DND-41 (cell line): Measurements from ENCODE around the gene RAD51B.
"Not testable (repeated sequence)": the region's sequence is repeated elsewhere in the genome, so short reads cannot be mapped to it uniquely, and the experiment has no call there.

Source experiments
- ATAC-seq: fragments of 200-7000 bp; cut with Tn5 transposase; 3 replicates; pipeline ENCODE4 v1.9.1; 2021; ENCODE audit warnings: low read depth; ENCODE audit not compliant: insufficient read depth
- DNase-seq: peaks from one replicate; pipeline ENCODE4 v3.0.0-alpha.2; 2020
- H2AFZ ChIP-seq: 2 replicates; pipeline ENCODE4 v1.6.0; 2012; ENCODE audit warnings: low read depth, low read length
- H3K27ac ChIP-seq: 2 replicates; pipeline ENCODE4 v1.5.1; 2012; ENCODE audit warnings: low read length, inconsistent platforms
- H3K27me3 ChIP-seq: fragments of 200-600 bp; sonication (generic); 2 replicates; pipeline ENCODE4 v1.6.0; 2012; ENCODE audit warnings: low read length, mild to moderate bottlenecking, inconsistent platforms; ENCODE audit not compliant: insufficient read depth, poor library complexity
- H3K36me3 ChIP-seq: 2 replicates; pipeline ENCODE4 v1.5.1; 2012; ENCODE audit warnings: low read length, inconsistent platforms; ENCODE audit not compliant: insufficient read depth
- H3K4me1 ChIP-seq: 2 replicates; pipeline ENCODE4 v1.5.1; 2012; ENCODE audit warnings: mild to moderate bottlenecking, low read length; ENCODE audit not compliant: insufficient read depth
- H3K4me2 ChIP-seq: 2 replicates; pipeline ENCODE4 v1.6.0; 2012; ENCODE audit warnings: mild to moderate bottlenecking, moderate library complexity, low read length, inconsistent platforms; ENCODE audit not compliant: insufficient read depth
- H3K4me3 ChIP-seq, 2 experiments: fragments of 200-600 bp in 1 of 2; shearing (Covaris generic) in 1 of 2; 2 replicates each; pipeline ENCODE4 v1.5.1; 2012 to 2016; ENCODE audit warnings: inconsistent platforms in 2 of 2, low read length in 2 of 2, mild to moderate bottlenecking in 2 of 2, low read depth in 1 of 2, moderate library complexity in 1 of 2
- H3K79me2 ChIP-seq: 2 replicates; pipeline ENCODE4 v1.6.0; 2012; ENCODE audit warnings: low read length, inconsistent platforms; ENCODE audit not compliant: insufficient read depth
- H3K9ac ChIP-seq: 2 replicates; pipeline ENCODE4 v1.6.0; 2012; ENCODE audit warnings: low read depth, mild to moderate bottlenecking, inconsistent platforms, low read length, moderate library complexity
- H3K9me3 ChIP-seq: 2 replicates; pipeline ENCODE4 v1.5.1; 2012; ENCODE audit warnings: low read length, moderate library complexity, mild to moderate bottlenecking, inconsistent platforms; ENCODE audit not compliant: insufficient read depth, severe bottlenecking
- H4K20me1 ChIP-seq: 2 replicates; pipeline ENCODE4 v1.6.0; 2012; ENCODE audit warnings: low read length; ENCODE audit not compliant: insufficient read depth
- EZH2 ChIP-seq: IDR thresholded peaks from 3 replicates; pipeline ENCODE4 v1.6.1; 2012; ENCODE audit warnings: borderline replicate concordance, low read depth, mild to moderate bottlenecking, moderate library complexity, low read length, inconsistent platforms; ENCODE audit not compliant: severe bottlenecking
- TF ChIP-seq, protein P1 (sequence below): IDR thresholded peaks from 2 replicates; pipeline ENCODE4 v1.5.1; 2012; ENCODE audit warnings: borderline replicate concordance, low read length, moderate library complexity, mild to moderate bottlenecking; ENCODE audit not compliant: poor library complexity, severe bottlenecking; ENCODE audit errors: extremely low read depth

The RAD51B gene

GRCh38 chr14:68097727-68098126 lies 278.1 kb downstream of the RAD51B start:
- no peaks in the 10 kb centered on the region for H3K4me1 ChIP-seq
- no peaks in the 10 kb centered on the region for H4K20me1 ChIP-seq
- H3K9me3 ChIP-seq = peaks cover 22% of the 10 kb centered on the region
- H3K36me3 ChIP-seq = peaks cover 5% of the 10 kb centered on the region; the same call in 1 of the 2 replicates
- DNase-seq (no peak), ATAC-seq (no peak)
- TF ChIP-seq EZH2 = no peak
- TF ChIP-seq, protein P1, sequence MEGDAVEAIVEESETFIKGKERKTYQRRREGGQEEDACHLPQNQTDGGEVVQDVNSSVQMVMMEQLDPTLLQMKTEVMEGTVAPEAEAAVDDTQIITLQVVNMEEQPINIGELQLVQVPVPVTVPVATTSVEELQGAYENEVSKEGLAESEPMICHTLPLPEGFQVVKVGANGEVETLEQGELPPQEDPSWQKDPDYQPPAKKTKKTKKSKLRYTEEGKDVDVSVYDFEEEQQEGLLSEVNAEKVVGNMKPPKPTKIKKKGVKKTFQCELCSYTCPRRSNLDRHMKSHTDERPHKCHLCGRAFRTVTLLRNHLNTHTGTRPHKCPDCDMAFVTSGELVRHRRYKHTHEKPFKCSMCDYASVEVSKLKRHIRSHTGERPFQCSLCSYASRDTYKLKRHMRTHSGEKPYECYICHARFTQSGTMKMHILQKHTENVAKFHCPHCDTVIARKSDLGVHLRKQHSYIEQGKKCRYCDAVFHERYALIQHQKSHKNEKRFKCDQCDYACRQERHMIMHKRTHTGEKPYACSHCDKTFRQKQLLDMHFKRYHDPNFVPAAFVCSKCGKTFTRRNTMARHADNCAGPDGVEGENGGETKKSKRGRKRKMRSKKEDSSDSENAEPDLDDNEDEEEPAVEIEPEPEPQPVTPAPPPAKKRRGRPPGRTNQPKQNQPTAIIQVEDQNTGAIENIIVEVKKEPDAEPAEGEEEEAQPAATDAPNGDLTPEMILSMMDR = no peak
- no peak overlapping the region for H3K9ac ChIP-seq
- no peak overlapping the region for H3K4me2 ChIP-seq
- H3K27me3 ChIP-seq = no peaks in the 10 kb centered on the region
- no peak overlapping the region for H3K4me3 ChIP-seq
- H3K79me2 ChIP-seq = no peaks in the 10 kb centered on the region
- H3K27ac ChIP-seq = no peak overlapping the region
- H2AFZ ChIP-seq = no peak overlapping the region

DNA sequence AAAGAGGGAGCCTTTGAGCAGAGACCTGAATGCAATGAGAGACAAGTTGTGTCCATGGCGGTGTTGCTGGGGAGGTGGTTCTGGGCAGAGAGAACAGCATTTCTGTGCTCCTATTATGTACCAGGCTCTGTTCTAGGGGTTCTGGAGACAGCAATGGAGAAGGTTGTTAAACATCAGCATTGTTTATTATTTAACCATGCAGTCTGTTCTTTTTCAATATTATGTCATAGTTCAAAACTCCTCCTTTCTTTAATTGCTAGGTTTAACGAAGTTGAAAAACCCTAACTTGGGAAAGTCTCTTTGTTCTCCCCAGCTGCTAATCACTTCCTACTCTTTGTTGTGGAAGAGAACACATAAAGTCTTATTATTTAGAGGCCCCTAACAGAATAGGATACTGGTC lies 279.3 kb downstream of the RAD51B start:
- Histone ChIP-seq H3K27ac (no peak overlapping the region), H3K36me3 (peaks cover 5% of the 10 kb centered on the region; the same call in 1 of the 2 replicates), H3K4me2 (no peak overlapping the region), H3K4me3 (no peak overlapping the region), H3K27me3 (no peaks in the 10 kb centered on the region), H3K79me2 (no peaks in the 10 kb centered on the region), H3K4me1 (no peaks in the 10 kb centered on the region), H3K9me3 (peaks cover 22% of the 10 kb centered on the region), H4K20me1 (no peaks in the 10 kb centered on the region), H3K9ac (no peak overlapping the region), H2AFZ (no peak overlapping the region)
- DNase-seq = no peak
- ATAC-seq = no peak
- TF ChIP-seq, protein P1 = no peak
- TF ChIP-seq EZH2 = no peak

GRCh38 chr14:68099495-68100045 lies 280.0 kb downstream of the RAD51B start:
- TF ChIP-seq, protein P1 = no peak
- no peak for TF ChIP-seq EZH2
- ATAC-seq (no peak), DNase-seq (no peak)
- Histone ChIP-seq H3K27ac (no peak overlapping the region), H2AFZ (no peak overlapping the region), H3K9ac (no peak overlapping the region), H3K4me1 (no peaks in the 10 kb centered on the region), H3K4me3 (no peak overlapping the region), H4K20me1 (no peaks in the 10 kb centered on the region), H3K4me2 (no peak overlapping the region), H3K36me3 (peaks cover 5% of the 10 kb centered on the region; the same call in 1 of the 2 replicates), H3K79me2 (no peaks in the 10 kb centered on the region), H3K9me3 (peaks cover 22% of the 10 kb centered on the region), H3K27me3 (no peaks in the 10 kb centered on the region)

- not testable (repeated sequence) for H2AFZ ChIP-seq, H4K20me1 ChIP-seq, H3K4me1 ChIP-seq, H3K9ac ChIP-seq, ATAC-seq, H3K36me3 ChIP-seq, H3K27me3 ChIP-seq, H3K4me2 ChIP-seq, DNase-seq, H3K4me3 ChIP-seq, H3K79me2 ChIP-seq, H3K27ac ChIP-seq
- peaks cover 22% of the 10 kb centered on the region for H3K9me3 ChIP-seq
These were observed 282.2 kb downstream of the RAD51B start for GRCh38 chr14:68101715-68102301.
